ENCODE results near the gene RGMB. TPM values are rescaled to one million over a fixed set of nuclear protein-coding genes. Genes with fewer than 3 reads are reported as not detected.

The RGMB gene
- total RNA-seq, 1 experiment from 2014 or later = 16.4 TPM

GRCh38 chr5:98798847-98799246 lies 25.4 kb downstream of the RGMB start:
- no peak overlapping the region for H3K27ac Mint-ChIP-seq (ENCODE audit: unreplicated experiment)
- no peak for TF ChIP-seq CTCF (IDR thresholded peaks at IDR 0.05; ENCODE audit: insufficient read depth in 1 of 2, low read depth in 1 of 2, low read length in 1 of 2, severe bottlenecking in 1 of 2, unreplicated experiment in 1 of 2)
- peaks cover 7% of the 10 kb centered on the region for H3K36me3 Mint-ChIP-seq (ENCODE audit: insufficient read depth, unreplicated experiment)
- POLR2A ChIA-PET = interaction anchor here (0.6 kb wide), 1 partner anchor 24 kb away, joined by 3 read pairs; no protein-coding TSS in a partner anchor
- H3K4me3 ChIP-seq (ENCODE audit: low read depth, low read length) = no peak overlapping the region
- no peaks in the 10 kb centered on the region for H3K36me3 ChIP-seq (ENCODE audit: control insufficient read depth, insufficient read depth, low read length)
- no TSS peak for BruUV-seq (replicated peaks)
- H3K9me3 Mint-ChIP-seq (ENCODE audit: unreplicated experiment) = no peaks in the 10 kb centered on the region
- no peak for DNase-seq
- no peaks in the 10 kb centered on the region for H3K27me3 Mint-ChIP-seq (ENCODE audit: insufficient read depth, unreplicated experiment)
- no peaks in the 10 kb centered on the region for H3K4me1 ChIP-seq
- no peaks in the 10 kb centered on the region for H3K27me3 ChIP-seq (replicated peaks; ENCODE audit: control insufficient read depth, insufficient read depth, low read length)
- peaks cover 7% of the 10 kb centered on the region for H3K4me1 Mint-ChIP-seq (ENCODE audit: low read depth, unreplicated experiment)
- intact Hi-C loops (cut with micrococcal nuclease; ENCODE audit: unreplicated experiment) = no loop called here
- H3K4me3 Mint-ChIP-seq (ENCODE audit: unreplicated experiment) = no peak overlapping the region
- H3K9me3 ChIP-seq = no peaks in the 10 kb centered on the region
- CTCF ChIA-PET = no interaction called here

GRCh38 chr5:98804066-98804465 lies 30.6 kb downstream of the RGMB start:
- no peaks in the 10 kb centered on the region for H3K36me3 ChIP-seq (ENCODE audit: control insufficient read depth, insufficient read depth, low read length)
- Mint-ChIP-seq H3K36me3 (ENCODE audit: insufficient read depth, unreplicated experiment) (no peaks in the 10 kb centered on the region), H3K4me3 (ENCODE audit: unreplicated experiment) (no peak overlapping the region), H3K9me3 (ENCODE audit: unreplicated experiment) (peaks cover 18% of the 10 kb centered on the region), H3K4me1 (ENCODE audit: low read depth, unreplicated experiment) (no peaks in the 10 kb centered on the region), H3K27ac (ENCODE audit: unreplicated experiment) (no peak overlapping the region), H3K27me3 (ENCODE audit: insufficient read depth, unreplicated experiment) (no peaks in the 10 kb centered on the region)
- ChIA-PET POLR2A (no interaction called here), CTCF (no interaction called here)
- no peaks in the 10 kb centered on the region for H3K4me1 ChIP-seq
- no peak for TF ChIP-seq CTCF (IDR thresholded peaks at IDR 0.05; ENCODE audit: insufficient read depth in 1 of 2, low read depth in 1 of 2, low read length in 1 of 2, severe bottlenecking in 1 of 2, unreplicated experiment in 1 of 2)
- no TSS peak for BruUV-seq (replicated peaks)
- H3K4me3 ChIP-seq (ENCODE audit: low read depth, low read length) = no peak overlapping the region
- peaks cover 7% of the 10 kb centered on the region; the same call in 1 of the 2 replicates for H3K9me3 ChIP-seq
- no peaks in the 10 kb centered on the region for H3K27me3 ChIP-seq (replicated peaks; ENCODE audit: control insufficient read depth, insufficient read depth, low read length)
- intact Hi-C loops (cut with micrococcal nuclease; ENCODE audit: unreplicated experiment) = no loop called here
- DNase-seq = no peak

- intact Hi-C loops (cut with micrococcal nuclease; ENCODE audit: unreplicated experiment) = no loop called here
- no peak for TF ChIP-seq CTCF (IDR thresholded peaks at IDR 0.05; ENCODE audit: insufficient read depth in 1 of 2, low read depth in 1 of 2, low read length in 1 of 2, severe bottlenecking in 1 of 2, unreplicated experiment in 1 of 2)
- no peak overlapping the region for H3K27ac Mint-ChIP-seq (ENCODE audit: unreplicated experiment)
- no peaks in the 10 kb centered on the region for H3K36me3 Mint-ChIP-seq (ENCODE audit: insufficient read depth, unreplicated experiment)
- H3K9me3 Mint-ChIP-seq (ENCODE audit: unreplicated experiment) = peaks cover 18% of the 10 kb centered on the region
- H3K4me3 Mint-ChIP-seq (ENCODE audit: unreplicated experiment) = no peak overlapping the region
- CTCF ChIA-PET = interaction anchor here (0.5 kb wide), 1 partner anchor 32 kb away, joined by 4 read pairs; no protein-coding TSS in a partner anchor
- DNase-seq = no peak
- Histone ChIP-seq H3K4me1 (no peaks in the 10 kb centered on the region), H3K9me3 (peaks cover 7% of the 10 kb centered on the region; the same call in 1 of the 2 replicates), H3K27me3 (replicated peaks; ENCODE audit: control insufficient read depth, insufficient read depth, low read length) (no peaks in the 10 kb centered on the region), H3K36me3 (ENCODE audit: control insufficient read depth, insufficient read depth, low read length) (no peaks in the 10 kb centered on the region), H3K4me3 (ENCODE audit: low read depth, low read length) (no peak overlapping the region)
- BruUV-seq (replicated peaks) = no TSS peak
- POLR2A ChIA-PET = no interaction called here
- no peaks in the 10 kb centered on the region for H3K27me3 Mint-ChIP-seq (ENCODE audit: insufficient read depth, unreplicated experiment)
- no peaks in the 10 kb centered on the region for H3K4me1 Mint-ChIP-seq (ENCODE audit: low read depth, unreplicated experiment)
Measured at GRCh38 chr5:98805070-98805469, 31.6 kb downstream of the RGMB start.

Data from Caco-2 (cell line).